ENCODE data around the gene ADAMTS17.

- TF ChIP-seq REST (IDR thresholded peaks at IDR 0.05; ENCODE audit: borderline replicate concordance) = no peak
- TF ChIP-seq REST (CRISPR knock-in tag; IDR thresholded peaks at IDR 0.05; ENCODE audit: low read depth) = no peak
- TF ChIP-seq E2F5 (CRISPR knock-in tag; IDR thresholded peaks at IDR 0.05) = no peak
- TF ChIP-seq ZBTB17 (CRISPR knock-in tag; IDR thresholded peaks at IDR 0.05) = no peak
- TF ChIP-seq SP2 (IDR thresholded peaks at IDR 0.05; ENCODE audit: extremely low read depth, low read depth, low read length, poor library complexity, severe bottlenecking) = no peak
- TF ChIP-seq E4F1 (CRISPR knock-in tag; IDR thresholded peaks at IDR 0.05; ENCODE audit: borderline replicate concordance) = no peak
These were observed 359.1 kb downstream of the ADAMTS17 start for GRCh38 chr15:99982662-99983061.
